Stimulated activated CD4-positive, alpha-beta T cell treated with anti-CD3 and anti-CD28 coated beads, TNF-alpha, amount 100 ng/mL, for 24 hours (primary cell): Measurements from ENCODE around the gene WDFY2.

Experiments used
- DNase-seq, 3 experiments: peaks; one replicate each; pipeline ENCODE4 v3.0.0-alpha.2; 2020; ENCODE audit warnings: low read depth in 3 of 3

WDFY2 gene

DNA sequence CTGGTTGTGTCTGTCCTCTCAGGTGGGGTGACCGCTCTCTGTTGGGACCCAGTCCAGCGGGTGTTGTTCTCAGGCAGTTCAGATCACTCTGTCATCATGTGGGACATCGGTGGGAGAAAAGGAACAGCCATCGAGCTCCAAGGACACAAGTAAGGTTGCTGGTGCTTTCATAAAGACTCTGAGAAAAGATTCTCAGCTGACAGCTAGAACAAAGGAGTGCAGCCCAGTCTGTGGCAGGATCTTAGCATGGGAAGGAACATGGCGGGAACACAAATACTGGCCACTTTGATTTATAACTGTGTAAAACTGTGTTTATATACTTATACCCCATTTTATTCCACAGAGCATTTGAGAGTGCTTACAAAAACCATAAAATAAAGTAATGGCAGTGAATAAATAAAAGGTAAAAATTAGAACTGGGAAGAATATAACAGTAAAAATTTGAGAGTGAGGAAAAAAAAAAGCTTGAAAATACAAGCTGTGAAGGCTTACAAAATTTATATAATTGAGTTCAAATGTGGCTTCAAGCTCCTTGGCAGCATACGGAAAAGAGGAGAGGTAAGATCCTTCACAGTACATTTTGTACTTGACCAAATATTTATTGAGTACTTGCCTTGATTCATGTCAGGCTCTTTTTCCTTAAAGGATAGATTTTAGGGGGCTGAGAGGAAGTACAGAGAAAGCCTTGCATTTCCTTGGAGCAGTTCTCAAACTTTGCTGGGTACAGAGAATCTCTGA is 154.9 kb downstream of the WDFY2 start:
- DNase-seq, result no peak

DNA sequence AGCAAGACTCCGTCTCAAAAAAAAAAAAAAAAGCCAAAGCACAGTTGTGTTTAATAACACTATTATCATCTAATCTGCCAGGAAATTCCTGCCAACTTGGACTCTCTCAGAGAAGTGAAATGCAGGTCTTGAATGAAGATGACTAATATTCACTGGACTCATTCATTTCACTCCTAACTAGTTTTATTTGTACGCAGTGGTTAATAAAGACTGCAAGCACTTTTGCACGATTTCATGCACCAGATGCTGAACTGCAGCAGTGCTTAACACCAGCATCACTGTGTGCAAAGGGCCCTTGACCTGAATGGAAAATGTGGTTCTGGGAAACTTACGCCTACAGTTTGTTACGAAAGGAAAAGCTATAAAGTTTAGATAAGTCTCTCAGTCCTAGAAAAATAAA is 156.4 kb downstream of the WDFY2 start:
- no peak for DNase-seq

DNA sequence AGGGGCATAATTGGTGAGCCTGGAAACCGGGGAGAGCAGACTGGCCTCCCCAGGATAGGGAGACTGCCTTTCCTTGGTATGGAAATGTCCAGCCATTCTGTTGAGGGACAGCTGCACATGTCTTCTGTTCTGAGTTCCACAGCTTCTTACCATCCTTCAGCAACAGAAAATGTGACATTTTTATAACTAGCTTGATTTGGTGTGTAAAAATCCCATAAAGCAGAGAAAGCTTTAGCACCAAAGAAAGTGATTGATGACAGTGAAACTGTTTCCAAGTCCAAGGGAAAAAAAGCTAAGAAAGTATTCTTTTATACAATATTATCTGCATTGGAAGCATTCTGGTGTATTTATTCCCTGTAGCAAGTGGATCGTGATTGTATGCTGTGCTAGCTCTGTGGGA is 157.8 kb downstream of the WDFY2 start:
- no peak for DNase-seq

DNA sequence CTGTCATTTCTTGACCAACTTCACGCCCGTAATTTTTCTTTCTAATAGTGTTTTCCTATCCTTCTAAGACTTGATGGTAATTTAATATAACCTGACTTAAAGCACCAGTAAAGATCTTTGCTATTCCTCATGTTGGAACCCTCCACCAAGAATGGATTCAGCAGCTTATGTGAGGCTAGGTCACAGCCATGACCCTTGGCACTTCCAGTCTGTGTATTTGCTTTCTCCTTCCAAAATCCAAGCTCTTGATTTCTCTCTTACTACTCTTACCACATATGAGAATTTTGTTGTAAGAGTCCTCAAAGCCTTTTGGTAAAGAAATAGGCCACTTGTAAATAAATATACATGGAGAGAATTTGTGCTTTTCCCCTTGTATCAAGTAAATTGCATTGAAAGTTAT is 158.3 kb downstream of the WDFY2 start:
- DNase-seq, result no peak

DNA sequence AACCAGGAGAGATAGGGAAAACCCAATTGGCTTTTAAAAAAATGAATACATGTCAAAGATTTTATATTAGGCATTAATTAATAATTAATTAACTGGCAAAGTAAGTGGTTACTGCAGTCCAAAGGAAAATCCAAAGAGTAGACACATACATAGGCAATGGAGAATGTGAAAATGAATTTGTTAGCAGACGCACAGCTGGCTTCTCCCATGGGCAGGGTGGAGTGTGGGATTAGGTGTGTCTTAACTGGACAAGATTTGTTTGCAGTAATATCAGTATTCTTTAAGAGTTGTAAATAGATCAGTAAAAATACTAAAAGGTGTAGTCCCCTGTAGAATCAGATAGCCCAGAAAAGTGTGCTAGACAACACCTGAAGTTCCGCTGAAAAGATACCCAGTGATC is 161.0 kb downstream of the WDFY2 start:
- no peak for DNase-seq

DNA sequence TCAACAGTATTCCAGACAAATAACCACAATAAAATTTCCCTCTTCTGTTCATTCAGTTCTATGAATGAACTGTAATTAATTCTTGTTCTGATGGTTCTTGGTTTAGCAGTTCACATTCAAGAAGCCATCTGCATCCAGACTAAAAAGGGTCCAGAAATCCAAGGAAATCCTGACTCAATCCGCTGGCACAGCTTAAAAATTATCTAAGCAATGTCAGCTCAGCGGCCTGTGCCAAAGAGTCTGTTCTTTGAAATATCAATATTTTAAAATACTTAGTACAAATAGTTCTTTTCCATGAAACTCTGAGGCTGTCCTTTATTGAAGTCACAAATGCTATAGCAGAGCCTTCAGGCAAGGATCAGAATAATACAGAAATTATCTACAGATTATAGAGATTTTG is 162.5 kb downstream of the WDFY2 start:
- no peak for DNase-seq

GRCh38 chr13:51747438-51748434 is 163.5 kb downstream of the WDFY2 start:
- no peak for DNase-seq

- no peak for DNase-seq
Measured at GRCh38 chr13:51756651-51757050, 172.4 kb downstream of the WDFY2 start.

GRCh38 chr13:51758691-51759090 is 174.4 kb downstream of the WDFY2 start:
- DNase-seq, result no peak

GRCh38 chr13:51759240-51759639 is 175.0 kb downstream of the WDFY2 start:
- no peak for DNase-seq

GRCh38 chr13:51760592-51760991 is 176.3 kb downstream of the WDFY2 start:
- DNase-seq, result no peak

DNA sequence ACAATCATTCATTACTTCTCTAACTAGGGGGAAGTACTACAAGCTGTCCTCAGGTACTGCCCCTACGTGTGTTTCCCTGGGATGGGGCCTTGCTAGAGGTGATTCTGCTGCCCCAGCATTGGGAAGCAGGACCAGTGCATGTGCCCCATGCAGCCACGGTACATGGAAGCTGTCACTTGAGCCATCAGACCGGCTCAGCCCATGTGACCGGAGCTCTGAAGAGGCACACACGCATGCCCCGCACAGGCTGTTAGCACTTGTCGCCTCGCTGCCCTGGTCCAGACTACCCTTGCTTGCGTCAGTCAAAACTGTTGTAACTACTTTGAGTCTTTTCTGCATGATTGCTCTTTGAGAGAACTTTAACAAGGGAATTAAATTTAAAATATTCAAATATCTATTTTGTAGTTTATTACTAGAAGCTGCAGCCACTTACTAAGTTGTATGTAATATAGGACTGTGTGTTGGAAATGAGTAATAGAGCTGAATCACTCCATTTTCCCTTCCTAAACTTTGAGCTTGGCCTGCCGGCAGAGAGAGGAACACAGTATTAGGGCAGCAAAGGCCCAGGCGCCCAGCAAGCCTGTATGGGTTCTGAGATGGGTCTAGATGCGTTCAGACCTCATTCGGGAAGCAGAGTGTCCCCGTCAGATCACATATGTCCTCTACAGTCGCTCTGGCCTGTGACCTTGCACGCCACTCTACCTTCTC is 177.5 kb downstream of the WDFY2 start:
- no peak for DNase-seq

- no peak for DNase-seq
Measured at GRCh38 chr13:51763486-51763885, 179.2 kb downstream of the WDFY2 start.

GRCh38 chr13:51764184-51765141 is 180.2 kb downstream of the WDFY2 start:
- peak; percentile 46 to 70 (median 53) for DNase-seq

DNA sequence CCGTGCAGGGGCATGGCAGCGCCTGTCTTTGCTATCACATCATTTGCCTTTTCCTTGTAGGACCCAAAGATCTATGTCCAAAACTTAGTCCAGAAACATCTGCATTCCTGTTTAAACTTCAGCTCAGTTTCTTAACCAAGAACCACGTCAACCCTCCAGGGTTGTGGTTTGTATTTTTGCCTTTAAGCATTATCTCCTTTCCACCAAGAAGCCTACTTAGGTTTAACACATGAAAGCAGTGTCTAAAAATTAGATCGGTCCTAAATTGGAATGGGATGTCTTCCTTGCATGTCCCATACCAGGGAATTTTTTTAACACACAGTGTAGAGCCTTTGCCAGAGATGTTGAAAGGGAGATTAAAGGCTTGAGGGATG is 180.9 kb downstream of the WDFY2 start:
- DNase-seq, result no peak

DNA sequence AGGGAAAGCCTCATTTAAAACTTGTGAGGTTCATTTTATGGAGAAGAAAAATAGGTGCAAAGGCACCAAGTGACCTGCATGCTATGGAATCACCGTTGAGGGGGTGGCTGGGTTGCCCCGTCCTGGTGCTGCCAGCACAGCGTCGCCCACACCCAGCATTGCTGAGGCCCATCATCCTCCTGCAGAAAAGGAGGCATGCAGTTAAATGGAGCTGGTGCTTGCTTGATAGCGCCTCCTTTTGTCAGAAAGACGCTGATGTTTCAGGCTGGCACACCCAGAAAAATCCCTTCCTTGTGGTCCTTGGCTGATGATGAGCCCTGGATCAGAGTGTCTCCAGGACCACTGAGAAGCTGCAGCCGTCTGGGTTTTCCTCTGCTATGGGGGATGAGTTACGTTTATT is 182.8 kb downstream of the WDFY2 start:
- DNase-seq, result no peak

- no peak for DNase-seq
Measured at GRCh38 chr13:51768378-51768921, 184.2 kb downstream of the WDFY2 start.

DNA sequence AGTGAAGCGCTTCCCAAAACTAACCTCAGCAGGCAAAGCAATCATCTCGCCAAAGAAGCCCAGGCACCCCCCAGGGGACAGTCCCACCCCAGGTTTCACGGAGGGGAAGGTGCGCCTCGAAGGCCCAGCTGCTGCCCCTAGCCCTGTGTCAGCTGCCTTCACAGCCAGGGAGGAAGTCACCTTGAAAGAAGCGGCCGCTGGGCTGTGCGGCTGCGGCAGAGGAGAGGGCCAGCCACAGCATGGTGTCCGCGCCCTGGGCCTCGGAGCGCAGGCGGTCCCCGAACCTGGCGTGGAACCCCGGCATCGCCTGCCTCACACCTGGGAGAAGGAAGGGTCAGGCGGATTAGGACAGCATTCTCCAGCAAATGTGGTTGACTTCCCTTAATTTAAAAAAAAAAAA is 184.7 kb downstream of the WDFY2 start:
- no peak for DNase-seq

DNA sequence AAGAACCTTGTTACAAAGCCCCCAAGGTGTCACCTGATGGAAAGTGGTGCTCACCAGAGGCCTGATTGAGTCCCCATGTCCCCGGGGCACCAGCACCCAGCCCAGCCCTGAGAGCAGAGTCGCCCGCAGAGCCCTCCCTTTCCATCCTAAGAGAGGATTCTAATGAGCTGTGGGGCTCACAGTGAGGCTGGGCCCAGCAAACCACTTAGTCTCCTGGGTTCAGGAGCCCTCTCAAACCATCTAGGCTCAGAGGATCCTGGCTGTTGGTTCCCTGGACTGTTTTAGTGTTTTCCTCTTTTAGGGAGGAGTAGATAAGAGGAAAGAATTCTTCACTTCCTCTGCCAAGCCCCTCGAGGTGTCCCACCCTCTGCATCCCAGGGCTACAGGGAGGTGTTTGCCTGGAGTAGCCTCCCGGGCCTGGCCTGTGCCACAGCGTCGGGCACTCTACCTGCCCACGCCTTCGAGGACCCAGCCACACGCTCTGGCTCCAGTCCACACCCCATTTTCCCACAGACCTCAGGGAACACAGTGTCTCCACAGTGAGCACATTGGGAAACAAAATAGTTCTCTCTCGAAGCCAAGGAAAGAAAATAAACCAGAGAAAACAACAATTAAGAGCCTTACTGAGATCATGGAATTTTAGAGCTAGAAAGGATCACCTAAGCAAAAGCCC is 185.3 kb downstream of the WDFY2 start:
- DNase-seq, result no peak

GRCh38 chr13:51770160-51770559 is 185.9 kb downstream of the WDFY2 start:
- no peak for DNase-seq
